Prostate gland (tissue), 2 donors: ENCODE results near the gene CEP85. TPM values are rescaled to one million over a fixed set of nuclear protein-coding genes. Genes with fewer than 3 reads are reported as not detected.

ENCODE experiments used
- DNase-seq: peaks from one replicate; pipeline ENCODE4 v3.0.0-alpha.2; 2019; ENCODE audit warnings: low spot score
- H3K27ac ChIP-seq, 2 donors: fragments of 200-600 bp; sonication (generic); 2 replicates each; pipeline ENCODE4 v1.5.1; 2017 to 2019
- H3K27me3 ChIP-seq: fragments of 200-600 bp; sonication (generic); replicated peaks from 2 replicates; pipeline ENCODE4 v1.5.1; 2019; ENCODE audit not compliant: insufficient read depth
- H3K36me3 ChIP-seq, 2 donors: fragments of 200-600 bp; sonication (generic); 1 replicate in 1 of 2; 2 replicates in 1 of 2; pipeline versions ENCODE4 v1.5.1 to v1.8.1; 2017 to 2019
- H3K4me1 ChIP-seq: fragments of 200-600 bp; sonication (generic); replicated peaks from 2 replicates; pipeline ENCODE4 v1.5.1; 2019
- H3K4me3 ChIP-seq, 2 donors: fragments of 200-600 bp; sonication (generic); 2 replicates each; pipeline ENCODE4 v1.5.1; 2017 to 2019
- H3K9me3 ChIP-seq: fragments of 200-600 bp; sonication (generic); 2 replicates; pipeline ENCODE4 v1.5.1; 2017
- CTCF ChIP-seq, 4 experiments: fragments of 200-600 bp in 2 of 4; fragments of 450-650 bp in 2 of 4; sonication (generic) in 2 of 4; IDR thresholded peaks; 1 replicate in 3 of 4; 2 replicates in 1 of 4; pipeline ENCODE4 v1.5.1; 2016 to 2019; ENCODE audit warnings: antibody characterized with exemption in 4 of 4, mild to moderate bottlenecking in 2 of 4, moderate library complexity in 2 of 4
- POLR2A ChIP-seq: fragments of 450-650 bp; IDR thresholded peaks from one replicate; pipeline ENCODE4 v1.6.1; 2016; ENCODE audit warnings: antibody characterized with exemption, mild to moderate bottlenecking
- POLR2AphosphoS5 ChIP-seq: sonication (generic); formaldehyde crosslinking; IDR thresholded peaks from one replicate; pipeline ENCODE4 v1.6.1; 2017; ENCODE audit warnings: antibody characterized with exemption
- WGBS: methylation state at CpG from one replicate; pipeline ENCODE4 v1.1.5; 2018; 5-methylcytosine and 5-hydroxymethylcytosine counted together
- intact Hi-C: fragments of 100-400 bp; cut with DNase I; formaldehyde crosslinking; loops from one replicate; pipeline ENCODE4 v1.14.2; 2022
- total RNA-seq, 2 donors: library from RNA; depleted of rRNA; stranded (reverse); fragments of >200 nt; gene quantifications; one replicate each; pipeline ENCODE4 v1.1.0, GENCODE V29; 2016

Gene CEP85
- total RNA-seq, 2 donors from 2014 or later: 3.4 to 21.0 TPM

- Histone ChIP-seq H3K36me3 (no peaks in the 10 kb centered on the region), H3K27ac (peak overlapping the region; percentile 87 to 92), H3K4me3 (peak overlapping the region; percentile 77 to 91), H3K4me1 (peaks cover 23% of the 10 kb centered on the region), H3K27me3 (no peaks in the 10 kb centered on the region), H3K9me3 (no peaks in the 10 kb centered on the region)
- peak; percentile 24 for DNase-seq
- 35% methylated on average over 19 of the region's 20 CpGs for WGBS
- intact Hi-C loops: no loop called here
- TF ChIP-seq POLR2AphosphoS5 (no peak), POLR2A (no peak), CTCF (IDR thresholded peaks at IDR 0.05) (no peak)
Measured at GRCh38 chr1:26280333-26281042, 46.5 kb downstream of the CEP85 start.

GRCh38 chr1:26281091-26281958, 47.3 kb downstream of the CEP85 start:
- WGBS: 89% methylated on average over 5 of the region's 5 CpGs
- intact Hi-C loops: no loop called here
- Histone ChIP-seq H3K4me3 (no peak overlapping the region), H3K4me1 (peaks cover 20% of the 10 kb centered on the region), H3K27ac (no peak overlapping the region), H3K27me3 (no peaks in the 10 kb centered on the region), H3K9me3 (no peaks in the 10 kb centered on the region), H3K36me3 (no peaks in the 10 kb centered on the region)
- TF ChIP-seq CTCF (IDR thresholded peaks at IDR 0.05) (no peak), POLR2AphosphoS5 (no peak), POLR2A (no peak)
- DNase-seq: no peak

GRCh38 chr1:26281971-26282370, 48.0 kb downstream of the CEP85 start:
- WGBS: 14% methylated on average over 9 of the region's 15 CpGs

GRCh38 chr1:26282401-26282918, 48.5 kb downstream of the CEP85 start:
- peaks cover 12% of the 10 kb centered on the region for H3K4me1 ChIP-seq
- intact Hi-C loops: no loop called here
- peak overlapping the region in 1 of 2 donors; percentile 10 for H3K27ac ChIP-seq
- H3K4me3 ChIP-seq: no peak overlapping the region
- H3K9me3 ChIP-seq: no peaks in the 10 kb centered on the region
- DNase-seq: no peak
- H3K36me3 ChIP-seq: no peaks in the 10 kb centered on the region
- no peaks in the 10 kb centered on the region for H3K27me3 ChIP-seq
- no peak for TF ChIP-seq CTCF (IDR thresholded peaks at IDR 0.05)
- no peak for TF ChIP-seq POLR2AphosphoS5
- TF ChIP-seq POLR2A: no peak
- 78% methylated on average over 18 of the region's 22 CpGs for WGBS

More at GRCh38 chr1:26281971-26282370, 48.0 kb downstream of the CEP85 start:
- no peaks in the 10 kb centered on the region for H3K9me3 ChIP-seq
- H3K27ac ChIP-seq: peak overlapping the region in 1 of 2 donors; percentile 10
- H3K27me3 ChIP-seq: no peaks in the 10 kb centered on the region
- no peak for DNase-seq
- TF ChIP-seq CTCF (IDR thresholded peaks at IDR 0.05) (no peak), POLR2A (no peak), POLR2AphosphoS5 (no peak)
- intact Hi-C loops: no loop called here
- peaks cover 14% of the 10 kb centered on the region for H3K4me1 ChIP-seq
- H3K4me3 ChIP-seq: no peak overlapping the region
- no peaks in the 10 kb centered on the region for H3K36me3 ChIP-seq
